B cell (primary cell): Measurements from ENCODE around the gene DPM2. TPM values are rescaled to one million over a fixed set of nuclear protein-coding genes. Genes with fewer than 3 reads are reported as not detected.

Experiments used
- ATAC-seq: fragments of 200-7000 bp; cut with Tn5 transposase; one replicate; pipeline ENCODE4 v1.10.0; 2021; ENCODE audit warnings: low read depth, mild to moderate bottlenecking, moderate number of reproducible peaks, moderate library complexity
- CTCF ChIA-PET: fragments of 350-600 bp; sonication (Branson Sonifier 250); formaldehyde crosslinking; loops from one replicate; lab custom pipeline; 2021; ENCODE audit warnings: antibody characterized with exemption, inconsistent platforms; lab: Charles Lee
- POLR2A ChIA-PET: fragments of 350-600 bp; sonication (Branson Sonifier 250); formaldehyde crosslinking; loops from one replicate; lab custom pipeline; 2021; ENCODE audit warnings: antibody characterized with exemption; lab: Charles Lee
- DNase-seq: peaks from one replicate; pipeline ENCODE4 v3.0.0; 2013
- H2AFZ ChIP-seq: 2 replicates; pipeline ENCODE4 v1.6.1; 2012; ENCODE audit warnings: mild to moderate bottlenecking, low read depth, low read length; ENCODE audit not compliant: insufficient read depth, poor library complexity, severe bottlenecking
- H3K27ac ChIP-seq, 2 donors: 1 replicate in 1 of 2; 2 replicates in 1 of 2; pipeline ENCODE4 v1.5.1; 2012 to 2013; ENCODE audit warnings: low read length in 2 of 2, mild to moderate bottlenecking in 2 of 2, moderate library complexity in 1 of 2
- H3K27me3 ChIP-seq, 4 experiments: fragments of 200-600 bp in 1 of 4; sonication (generic) in 1 of 4; replicated peaks in 1 of 4; 1 replicate in 2 of 4; 2 replicates in 2 of 4; pipeline versions ENCODE4 v1.6.1 to v1.7.0; 2013 to 2016; ENCODE audit warnings: low read length in 3 of 4, mild to moderate bottlenecking in 2 of 4, mixed read lengths in 1 of 4, moderate library complexity in 1 of 4; ENCODE audit not compliant: insufficient read depth in 4 of 4, control insufficient read depth in 3 of 4; ENCODE audit errors: control extremely low read depth in 1 of 4
- H3K36me3 ChIP-seq, 2 experiments: replicated peaks in 1 of 2; 1 replicate in 1 of 2; 2 replicates in 1 of 2; pipeline versions ENCODE4 v1.6.1 to v1.7.1; 2013; ENCODE audit warnings: low read length in 1 of 2; ENCODE audit not compliant: insufficient read depth in 2 of 2, control insufficient read depth in 1 of 2; ENCODE audit errors: control extremely low read depth in 1 of 2, extremely low read depth in 1 of 2
- H3K4me1 ChIP-seq, 2 donors: fragments of 200-600 bp in 1 of 2; sonication (generic) in 1 of 2; 1 replicate in 1 of 2; 2 replicates in 1 of 2; pipeline versions ENCODE4 v1.5.1 to v1.6.1; 2013 to 2017; ENCODE audit warnings: low read length in 2 of 2; ENCODE audit not compliant: control insufficient read depth in 2 of 2, insufficient read depth in 2 of 2
- H3K4me2 ChIP-seq: replicated peaks from 2 replicates; pipeline ENCODE3; 2012; ENCODE audit warnings: mild to moderate bottlenecking, low read depth, low read length; ENCODE audit not compliant: poor library complexity, severe bottlenecking
- H3K4me3 ChIP-seq, 5 experiments: fragments of 200-600 bp in 1 of 5; sonication (generic) in 1 of 5; 1 replicate in 3 of 5; 2 replicates in 2 of 5; pipeline versions ENCODE4 v1.5.1 to v1.7.0; 2011 to 2016; ENCODE audit warnings: low read length in 4 of 5, mild to moderate bottlenecking in 4 of 5, low read depth in 2 of 5, control low read depth in 1 of 5, moderate library complexity in 1 of 5; ENCODE audit not compliant: insufficient read depth in 1 of 5; ENCODE audit errors: control extremely low read depth in 1 of 5, extremely low read depth in 1 of 5
- H3K79me2 ChIP-seq: fragments of 200-600 bp; sonication (generic); one replicate; pipeline ENCODE4 v1.6.0; 2016; ENCODE audit warnings: low read length; ENCODE audit not compliant: control insufficient read depth, insufficient read depth
- H3K9ac ChIP-seq: fragments of 200-600 bp; sonication (generic); 2 replicates; pipeline ENCODE4 v1.6.1; 2017; ENCODE audit warnings: mild to moderate bottlenecking, low read length, moderate library complexity
- H3K9me3 ChIP-seq, 3 donors: one replicate each; pipeline versions ENCODE4 v1.6.1 to v1.7.1; 2013; ENCODE audit warnings: low read length in 2 of 3; ENCODE audit not compliant: control insufficient read depth in 2 of 3, insufficient read depth in 1 of 3; ENCODE audit errors: control extremely low read depth in 1 of 3
- H4K20me1 ChIP-seq: 2 replicates; pipeline ENCODE4 v1.6.0; 2012; ENCODE audit warnings: mild to moderate bottlenecking, low read length; ENCODE audit not compliant: insufficient read depth, control insufficient read depth, poor library complexity, severe bottlenecking
- H3K27ac Mint-ChIP-seq: one replicate; pipeline ENCODE4 v1.8.0; 2021; ENCODE audit warnings: mixed read lengths
- H3K27me3 Mint-ChIP-seq: one replicate; pipeline ENCODE4 v1.8.0; 2021; ENCODE audit warnings: mixed read lengths
- H3K4me1 Mint-ChIP-seq: one replicate; pipeline ENCODE4 v1.8.0; 2021; ENCODE audit warnings: mixed read lengths
- H3K4me3 Mint-ChIP-seq: one replicate; pipeline ENCODE4 v1.8.0; 2021; ENCODE audit warnings: mixed read lengths
- H3K9me3 Mint-ChIP-seq: one replicate; pipeline ENCODE4 v1.8.0; 2022; ENCODE audit warnings: mixed read lengths; ENCODE audit not compliant: insufficient read depth
- CTCF ChIP-seq: fragments of 200-600 bp; IDR thresholded peaks from one replicate; pipeline ENCODE4 v1.8.0; 2022; ENCODE audit warnings: antibody characterized with exemption, mild to moderate bottlenecking
- EZH2 ChIP-seq: IDR thresholded peaks from 2 replicates; pipeline ENCODE4 v1.6.1; 2012; ENCODE audit warnings: borderline replicate concordance, low read depth, mild to moderate bottlenecking, moderate library complexity, low read length; ENCODE audit not compliant: insufficient read depth, poor library complexity, severe bottlenecking
- WGBS: methylation state at CpG from one replicate; pipeline ENCODE4 v1.1.5; 2013; ENCODE audit warnings: missing lambda C conversion rate; ENCODE audit not compliant: insufficient coverage; 5-methylcytosine and 5-hydroxymethylcytosine counted together
- intact Hi-C: fragments of 100-400 bp; cut with micrococcal nuclease; formaldehyde crosslinking; loops from one replicate; pipeline ENCODE4 v1.10.0; 2022
- polyA plus RNA-seq: library from polyadenylated mRNA; depleted of rRNA; stranded (reverse); fragments of >200 nt; gene quantifications from 2 replicates; pipeline ENCODE4 v1.2.3, GENCODE V29; 2012
- total RNA-seq, 2 donors: library from RNA; stranded (reverse); fragments of 120-200 nt in 1 of 2; gene quantifications; 1 replicate in 1 of 2; 2 replicates in 1 of 2; pipeline versions ENCODE4 v1.2.3 to v1.2.4, GENCODE V29; 2013 to 2022

The DPM2 gene
- total and polyA plus RNA-seq, 2 donors (not counting 1 experiment from before 2014, with no cell fraction given), result 34.1 to 42.9 TPM

DNA sequence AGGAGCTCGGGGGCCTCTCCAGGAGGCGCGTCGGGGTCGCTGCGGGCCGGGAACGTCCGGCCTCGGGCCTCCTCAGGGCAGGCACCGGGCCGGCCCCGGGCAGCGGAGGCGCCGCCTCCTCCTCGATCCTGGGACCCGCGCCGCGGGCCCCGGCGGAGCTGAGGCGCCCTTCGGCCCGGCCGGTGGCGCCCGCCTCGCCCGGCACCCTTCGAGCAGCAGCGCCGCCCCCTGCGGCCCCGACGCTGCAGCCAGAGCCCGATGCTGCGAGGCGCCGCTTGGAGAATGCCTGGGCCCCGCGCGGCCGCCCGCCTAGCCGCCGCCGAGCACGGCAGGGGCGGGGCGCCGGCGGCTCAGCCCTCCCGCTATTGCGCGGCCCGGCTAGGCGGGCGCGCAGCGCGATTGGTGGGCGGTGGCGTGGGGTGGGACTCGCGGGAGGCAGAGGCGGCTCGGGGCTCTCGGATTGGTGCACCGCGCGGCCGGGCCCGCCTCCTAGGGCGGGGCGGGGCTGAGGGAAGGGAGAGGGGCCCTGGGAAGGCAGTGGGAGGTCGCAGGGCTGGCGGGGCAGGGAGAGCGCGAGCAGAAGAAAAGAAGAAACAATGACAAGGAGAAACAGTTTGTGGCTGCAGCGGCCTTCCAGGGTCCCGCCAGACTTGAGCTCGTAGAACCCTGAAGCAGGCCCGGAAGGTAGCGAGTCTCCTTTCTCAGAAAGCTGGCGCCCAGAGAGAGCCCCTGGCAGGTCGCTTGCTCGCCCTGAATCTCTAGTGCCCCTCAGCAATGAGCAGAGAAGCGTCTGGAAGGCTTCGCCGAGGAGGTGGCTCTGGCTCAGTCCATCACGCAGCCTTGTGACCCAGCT, 43.3 kb upstream of the DPM2 start, which contains the start of gene EEIG1:
TSS of gene EEIG1 (minus strand) at position 284 of the 853 bp plus-strand sequence. CDS start 852 bp downstream, outside the sequence.
- ChIA-PET POLR2A (interaction anchor here (0.6 to 15.3 kb wide), 16 partner anchors 10 to 210 kb away, joined by 3 to 212 read pairs (median 6); partner anchors contain the start of genes NAIF1 and SLC25A25), CTCF (interaction anchor here (0.6 to 20.6 kb wide), 10 partner anchors 10 to 137 kb away, joined by 3 to 282 read pairs (median 7); no protein-coding TSS in a partner anchor)
- Histone ChIP-seq H3K79me2 (peaks cover 70% of the 10 kb centered on the region), H3K9ac (peak within 1 kb of the TSS; percentile 78), H2AFZ (peak within 1 kb of the TSS; percentile 61), H3K9me3 (no peaks in the 10 kb centered on the region), H3K27ac (peak within 1 kb of the TSS; percentile 87 to 93), H4K20me1 (peaks cover 43% of the 10 kb centered on the region), H3K4me2 (peak within 1 kb of the TSS; percentile 75), H3K4me3 (peak within 1 kb of the TSS; percentile 70 to 95 (median 82)), H3K36me3 (peaks cover 0 to 8% of the 10 kb centered on the region in 2 experiments), H3K27me3 (no peaks in the 10 kb centered on the region), H3K4me1 (peaks cover 66 to 85% of the 10 kb centered on the region in 2 donors)
- intact Hi-C loops, result loop anchor here (1.0 to 2.0 kb wide), 4 partner anchors 26 to 86 kb away; partner anchors contain the start of gene NAIF1
- Mint-ChIP-seq H3K9me3 (no peaks in the 10 kb centered on the region), H3K27me3 (no peaks in the 10 kb centered on the region), H3K4me1 (peaks cover 68% of the 10 kb centered on the region), H3K27ac (peak within 1 kb of the TSS; percentile 98), H3K4me3 (peak within 1 kb of the TSS; percentile 97)
- DNase-seq (peak; percentile 97), ATAC-seq (peak; percentile 77)
- WGBS, result under 1% methylated on average over 93 of the region's 93 CpGs
- TF ChIP-seq CTCF (no peak), EZH2 (no peak)
